Astrocyte (in vitro differentiated cells and primary cell): ENCODE measurements around the gene MIA2. TPM values are rescaled to one million over a fixed set of nuclear protein-coding genes. Genes with fewer than 3 reads are reported as not detected.

Source experiments
- DNase-seq: peaks from one replicate; pipeline ENCODE4 v3.0.0-alpha.2; 2010; ENCODE audit warnings: low read depth
- FAIRE-seq: peaks from 2 replicates; lab custom pipeline; 2011; peaks lifted over from hg19 to GRCh38; lab: Jason Lieb, UNC
- H2AFZ ChIP-seq: 2 replicates; pipeline ENCODE4 v1.6.0; 2012; ENCODE audit warnings: low read depth, low read length, inconsistent platforms
- H3K27ac ChIP-seq: 2 replicates; pipeline ENCODE4 v1.5.1; 2011; ENCODE audit warnings: low read depth, low read length, inconsistent platforms
- H3K27me3 ChIP-seq: 2 replicates; pipeline ENCODE4 v1.6.0; 2011; ENCODE audit warnings: low read length, inconsistent platforms; ENCODE audit not compliant: insufficient read depth
- H3K36me3 ChIP-seq: 2 replicates; pipeline ENCODE4 v1.5.1; 2011; ENCODE audit warnings: low read length, inconsistent platforms; ENCODE audit not compliant: insufficient read depth
- H3K4me1 ChIP-seq: 2 replicates; pipeline ENCODE4 v1.5.1; 2011; ENCODE audit warnings: low read length, inconsistent platforms; ENCODE audit not compliant: insufficient read depth
- H3K4me2 ChIP-seq: 2 replicates; pipeline ENCODE4 v1.6.0; 2012; ENCODE audit warnings: low read length, inconsistent platforms
- H3K4me3 ChIP-seq: 2 replicates; pipeline ENCODE4 v1.5.1; 2011; ENCODE audit warnings: low read depth, mild to moderate bottlenecking, low read length, inconsistent platforms; ENCODE audit not compliant: insufficient read depth
- H3K79me2 ChIP-seq: 2 replicates; pipeline ENCODE4 v1.6.0; 2012; ENCODE audit warnings: mild to moderate bottlenecking, low read length, inconsistent platforms; ENCODE audit not compliant: insufficient read depth
- H3K9ac ChIP-seq: 2 replicates; pipeline ENCODE4 v1.6.0; 2012; ENCODE audit warnings: mild to moderate bottlenecking, low read length, inconsistent platforms
- H3K9me3 ChIP-seq: 2 replicates; pipeline ENCODE4 v1.5.1; 2012; ENCODE audit warnings: low read depth, mild to moderate bottlenecking, low read length, inconsistent platforms; ENCODE audit not compliant: insufficient read depth
- H4K20me1 ChIP-seq: 2 replicates; pipeline ENCODE4 v1.6.0; 2012; ENCODE audit warnings: low read length, inconsistent platforms; ENCODE audit not compliant: insufficient read depth
- H3K27ac Mint-ChIP-seq: one replicate; pipeline ENCODE4 v1.8.0; 2021; ENCODE audit warnings: mild to moderate bottlenecking, mixed read lengths; ENCODE audit not compliant: unreplicated experiment
- H3K27me3 Mint-ChIP-seq: one replicate; pipeline ENCODE4 v1.8.0; 2021; ENCODE audit warnings: low read depth, mixed read lengths; ENCODE audit not compliant: unreplicated experiment
- H3K36me3 Mint-ChIP-seq: one replicate; pipeline ENCODE4 v1.8.0; 2021; ENCODE audit warnings: low read depth, mixed read lengths; ENCODE audit not compliant: unreplicated experiment
- H3K4me1 Mint-ChIP-seq: one replicate; pipeline ENCODE4 v1.8.0; 2021; ENCODE audit warnings: low read depth, mixed read lengths; ENCODE audit not compliant: unreplicated experiment
- H3K4me3 Mint-ChIP-seq: one replicate; pipeline ENCODE4 v1.8.0; 2021; ENCODE audit warnings: mild to moderate bottlenecking, moderate library complexity, mixed read lengths; ENCODE audit not compliant: unreplicated experiment
- H3K9me3 Mint-ChIP-seq: one replicate; pipeline ENCODE4 v1.8.0; 2021; ENCODE audit warnings: mild to moderate bottlenecking, mixed read lengths; ENCODE audit not compliant: unreplicated experiment
- EZH2 ChIP-seq: IDR thresholded peaks from 2 replicates; pipeline ENCODE4 v1.6.1; 2012; ENCODE audit warnings: mild to moderate bottlenecking, low read length, inconsistent platforms; ENCODE audit not compliant: insufficient read depth
- total RNA-seq: library from RNA; stranded (reverse); gene quantifications from 2 replicates; pipeline ENCODE4 v1.2.1, GENCODE V29; 2021
- TF ChIP-seq, protein P1 (sequence below): IDR thresholded peaks from 2 replicates; pipeline ENCODE4 v1.5.1; 2011; ENCODE audit warnings: low read depth, mild to moderate bottlenecking, inconsistent platforms, low read length, moderate library complexity; ENCODE audit not compliant: insufficient read depth

Gene MIA2
- total RNA-seq, 1 donor from 2014 or later = 18.2 TPM

- H3K4me2 ChIP-seq = peak overlapping the region; percentile 95
- H2AFZ ChIP-seq = peak overlapping the region; percentile 94
- H3K36me3 ChIP-seq = no peaks in the 10 kb centered on the region
- H3K27ac ChIP-seq = peak overlapping the region; percentile 96
- H3K9me3 ChIP-seq = no peaks in the 10 kb centered on the region
- peaks cover 51% of the 10 kb centered on the region for H3K79me2 ChIP-seq
- H4K20me1 ChIP-seq = peaks cover 29% of the 10 kb centered on the region
- no peak for TF ChIP-seq EZH2
- TF ChIP-seq, protein P1, sequence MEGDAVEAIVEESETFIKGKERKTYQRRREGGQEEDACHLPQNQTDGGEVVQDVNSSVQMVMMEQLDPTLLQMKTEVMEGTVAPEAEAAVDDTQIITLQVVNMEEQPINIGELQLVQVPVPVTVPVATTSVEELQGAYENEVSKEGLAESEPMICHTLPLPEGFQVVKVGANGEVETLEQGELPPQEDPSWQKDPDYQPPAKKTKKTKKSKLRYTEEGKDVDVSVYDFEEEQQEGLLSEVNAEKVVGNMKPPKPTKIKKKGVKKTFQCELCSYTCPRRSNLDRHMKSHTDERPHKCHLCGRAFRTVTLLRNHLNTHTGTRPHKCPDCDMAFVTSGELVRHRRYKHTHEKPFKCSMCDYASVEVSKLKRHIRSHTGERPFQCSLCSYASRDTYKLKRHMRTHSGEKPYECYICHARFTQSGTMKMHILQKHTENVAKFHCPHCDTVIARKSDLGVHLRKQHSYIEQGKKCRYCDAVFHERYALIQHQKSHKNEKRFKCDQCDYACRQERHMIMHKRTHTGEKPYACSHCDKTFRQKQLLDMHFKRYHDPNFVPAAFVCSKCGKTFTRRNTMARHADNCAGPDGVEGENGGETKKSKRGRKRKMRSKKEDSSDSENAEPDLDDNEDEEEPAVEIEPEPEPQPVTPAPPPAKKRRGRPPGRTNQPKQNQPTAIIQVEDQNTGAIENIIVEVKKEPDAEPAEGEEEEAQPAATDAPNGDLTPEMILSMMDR = no peak
- Mint-ChIP-seq H3K27ac (peak overlapping the region; percentile 96), H3K4me3 (peak overlapping the region; percentile 98), H3K4me1 (peaks cover 8% of the 10 kb centered on the region), H3K27me3 (no peaks in the 10 kb centered on the region), H3K36me3 (no peaks in the 10 kb centered on the region), H3K9me3 (no peaks in the 10 kb centered on the region)
- peaks cover 7% of the 10 kb centered on the region for H3K4me1 ChIP-seq
- no peaks in the 10 kb centered on the region for H3K27me3 ChIP-seq
- peak overlapping the region; percentile 95 for H3K9ac ChIP-seq
- FAIRE-seq = no peak
- DNase-seq = peak; percentile 76
- peak overlapping the region; percentile 83 for H3K4me3 ChIP-seq
Observed at GRCh38 chr14:39266871-39267607, 33.3 kb downstream of the MIA2 start.

DNA sequence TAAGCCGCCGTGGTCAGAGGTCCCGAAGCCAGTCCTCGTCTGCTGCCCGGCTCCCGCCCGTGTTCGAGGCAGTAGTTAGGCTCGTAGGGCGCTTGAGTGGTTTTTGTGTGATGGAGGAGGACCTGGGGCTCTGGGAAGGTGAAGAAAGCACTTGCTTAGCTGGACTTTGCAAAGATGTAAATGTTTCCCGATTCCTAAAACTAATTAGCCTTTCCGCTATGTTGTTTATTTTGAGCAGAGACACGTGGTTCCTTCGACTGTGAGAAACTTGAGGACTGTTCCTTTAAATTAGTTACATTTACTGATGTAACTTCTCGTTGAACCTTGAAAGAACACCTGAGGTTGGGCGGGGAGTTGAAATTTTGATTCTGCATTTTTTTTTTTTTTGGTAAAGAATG, 33.9 kb downstream of the MIA2 start:
- peak overlapping the region; percentile 96 for H3K27ac ChIP-seq
- no peak for FAIRE-seq
- H3K36me3 Mint-ChIP-seq = no peaks in the 10 kb centered on the region

More for the DNA sequence above, 33.9 kb downstream of the MIA2 start:
- Histone ChIP-seq H2AFZ (peak overlapping the region; percentile 94), H4K20me1 (peaks cover 34% of the 10 kb centered on the region), H3K4me1 (peaks cover 7% of the 10 kb centered on the region), H3K9ac (peak overlapping the region; percentile 95), H3K9me3 (no peaks in the 10 kb centered on the region), H3K4me2 (peak overlapping the region; percentile 95), H3K27me3 (no peaks in the 10 kb centered on the region), H3K79me2 (peaks cover 57% of the 10 kb centered on the region), H3K36me3 (no peaks in the 10 kb centered on the region), H3K4me3 (peak overlapping the region; percentile 83)
- no peak for DNase-seq
- H3K9me3 Mint-ChIP-seq = no peaks in the 10 kb centered on the region
- H3K4me3 Mint-ChIP-seq = peak overlapping the region; percentile 98
- H3K27ac Mint-ChIP-seq = peak overlapping the region; percentile 96
- H3K4me1 Mint-ChIP-seq = peaks cover 8% of the 10 kb centered on the region
- TF ChIP-seq EZH2 = no peak
- TF ChIP-seq, protein P1 = no peak
- H3K27me3 Mint-ChIP-seq = no peaks in the 10 kb centered on the region
